Embryonic facial prominence (tissue), 1 donor: ENCODE measurements around the gene CLDN7.
"Not testable (repeated sequence)": the region's sequence is repeated elsewhere in the genome, so short reads cannot be mapped to it uniquely, and the experiment has no call there.

Experiments used
- DNase-seq: peaks from one replicate; pipeline ENCODE4 v3.0.0-alpha.2; 2016; ENCODE audit errors: extremely low spot score

Gene CLDN7

DNA sequence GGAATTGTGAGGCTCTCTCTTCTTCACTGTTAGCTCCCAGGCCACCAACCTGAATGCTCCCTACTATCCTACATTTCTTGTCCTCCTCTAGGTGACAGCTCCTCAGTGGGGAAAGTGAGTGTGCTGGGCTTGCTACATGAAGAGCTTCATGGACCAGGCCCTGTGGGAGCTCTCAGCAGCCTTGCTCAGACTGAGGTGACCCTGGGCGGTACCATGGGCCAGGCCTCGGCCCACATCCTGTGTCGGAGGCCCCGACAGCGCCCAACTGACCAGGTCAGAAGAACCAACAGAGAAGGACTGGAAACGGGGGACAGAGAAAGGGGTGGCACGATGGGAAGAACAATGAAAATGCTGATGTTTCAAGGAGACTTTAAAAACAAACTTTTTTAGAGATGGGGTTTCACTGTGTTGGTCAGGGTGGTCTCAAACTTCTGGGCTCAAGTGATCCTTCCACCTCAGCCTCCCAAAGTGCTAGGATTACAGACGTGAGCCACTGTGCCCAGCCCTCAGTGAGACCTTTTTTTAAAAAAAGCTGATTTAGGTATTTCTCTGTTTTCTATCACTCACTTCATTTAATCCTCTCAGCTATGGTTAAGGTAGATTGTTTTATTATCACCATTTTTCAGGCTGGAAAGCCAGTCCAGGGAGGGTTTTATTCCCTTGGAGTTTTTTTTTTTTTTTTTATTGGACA lies 5.4 kb downstream of the CLDN7 start:
- DNase-seq: no peak

- DNase-seq: no peak
Measured at GRCh38 chr17:7254511-7254910, 7.8 kb downstream of the CLDN7 start.

- no peak for DNase-seq
Measured at GRCh38 chr17:7253082-7253481, 9.2 kb downstream of the CLDN7 start.

GRCh38 chr17:7252176-7253043 lies 9.9 kb downstream of the CLDN7 start, which contains the start of gene ELP5:
Gene ELP5, plus strand, starts transcription at chr17:7252215. Its CDS starts 336 bp downstream, at chr17:7252551.
- peak; percentile 83 for DNase-seq

- peak; percentile 99 for DNase-seq
Measured at GRCh38 chr17:7251661-7252175, 10.6 kb downstream of the CLDN7 start, which contains the start of gene CTDNEP1. Gene CTDNEP1, minus strand, starts transcription at chr17:7251734. Its CDS starts 438 bp downstream, at chr17:7251296.

GRCh38 chr17:7250695-7251627 lies 11.3 kb downstream of the CLDN7 start:
- no peak for DNase-seq

GRCh38 chr17:7249830-7250229 lies 12.4 kb downstream of the CLDN7 start:
- DNase-seq: no peak

GRCh38 chr17:7249214-7249613 lies 13.1 kb downstream of the CLDN7 start:
- no peak for DNase-seq

DNA sequence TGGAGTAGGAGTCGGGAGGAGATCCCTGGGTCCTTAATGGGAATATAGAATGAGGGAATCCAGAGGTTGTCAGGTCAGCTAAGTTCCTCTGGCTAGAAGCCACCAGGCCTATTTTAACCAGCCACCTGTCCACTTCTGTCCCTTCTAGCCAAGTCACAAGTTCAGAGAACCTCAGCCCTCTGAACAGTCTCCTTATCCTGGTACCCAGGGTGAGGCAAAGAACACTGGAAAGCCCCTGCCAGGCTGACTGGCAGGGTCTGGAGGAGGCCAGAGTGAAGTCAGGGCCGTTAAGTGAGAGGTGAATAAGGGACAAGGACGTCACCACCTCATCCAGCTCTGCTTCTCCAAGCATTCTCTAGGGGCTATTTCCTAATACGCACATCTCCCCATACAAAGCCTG lies 13.5 kb downstream of the CLDN7 start:
- no peak for DNase-seq

DNA sequence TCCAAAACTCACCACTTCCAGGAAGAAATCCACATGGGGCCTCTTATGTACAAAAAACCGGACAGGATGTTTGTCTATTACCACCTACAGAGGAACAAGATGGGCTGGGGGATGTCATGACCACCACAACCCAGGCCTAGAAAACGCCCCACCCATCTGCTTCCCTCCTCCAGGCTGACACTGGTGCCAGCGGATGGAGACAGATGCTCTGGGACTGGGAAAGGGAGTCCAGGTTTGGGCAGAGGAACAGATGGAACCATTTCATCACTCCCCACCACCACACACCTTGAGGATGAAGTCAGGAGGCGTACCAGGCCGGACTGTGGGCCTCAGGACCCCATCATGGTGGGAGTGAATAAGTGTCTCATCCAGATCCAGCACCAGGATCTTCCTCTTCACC lies 15.5 kb downstream of the CLDN7 start:
- DNase-seq: no peak

DNA sequence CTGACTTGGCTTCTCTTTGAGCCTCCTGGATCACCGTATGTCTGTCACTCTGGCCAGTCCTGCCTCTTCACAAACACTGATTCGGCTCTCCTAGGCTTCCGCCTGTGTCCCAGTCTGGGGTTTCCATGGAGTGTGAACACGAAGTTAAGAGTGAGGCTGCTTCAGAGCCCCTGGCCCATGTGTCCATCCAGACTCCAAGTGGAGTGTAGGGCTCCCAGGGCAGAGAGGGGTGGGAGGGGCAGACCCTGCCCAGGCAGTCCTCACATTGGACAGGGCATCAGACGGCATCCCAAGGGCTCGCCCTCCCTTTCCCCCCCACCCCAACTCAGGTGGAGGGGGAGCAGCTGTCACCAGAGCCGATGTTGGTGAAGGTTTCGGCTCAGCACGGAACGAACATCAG lies 18.4 kb downstream of the CLDN7 start:
- DNase-seq: not testable (repeated sequence)

DNA sequence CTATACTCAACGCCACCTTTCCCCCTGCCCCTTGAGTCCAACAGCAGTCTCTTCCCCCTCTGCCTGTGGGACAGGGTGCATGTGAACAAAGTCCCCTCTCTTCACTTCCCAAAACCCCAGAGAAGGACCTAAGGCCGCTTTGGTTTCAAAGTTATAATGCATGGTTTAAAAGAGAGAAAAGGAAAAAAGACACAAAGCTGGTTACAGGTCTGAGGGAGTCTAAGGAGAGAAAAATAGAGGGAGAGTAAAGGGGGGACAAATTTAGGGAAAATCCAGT lies 18.9 kb downstream of the CLDN7 start:
- no peak for DNase-seq

- DNase-seq: peak; percentile 93
Measured at GRCh38 chr17:7242717-7243452, 19.4 kb downstream of the CLDN7 start.

- DNase-seq: peak; percentile 84
Measured at GRCh38 chr17:7241783-7242716, 20.2 kb downstream of the CLDN7 start, which contains the start of gene GABARAP. Gene GABARAP, minus strand, starts transcription at chr17:7242449. Its CDS starts 119 bp downstream, at chr17:7242330.

DNA sequence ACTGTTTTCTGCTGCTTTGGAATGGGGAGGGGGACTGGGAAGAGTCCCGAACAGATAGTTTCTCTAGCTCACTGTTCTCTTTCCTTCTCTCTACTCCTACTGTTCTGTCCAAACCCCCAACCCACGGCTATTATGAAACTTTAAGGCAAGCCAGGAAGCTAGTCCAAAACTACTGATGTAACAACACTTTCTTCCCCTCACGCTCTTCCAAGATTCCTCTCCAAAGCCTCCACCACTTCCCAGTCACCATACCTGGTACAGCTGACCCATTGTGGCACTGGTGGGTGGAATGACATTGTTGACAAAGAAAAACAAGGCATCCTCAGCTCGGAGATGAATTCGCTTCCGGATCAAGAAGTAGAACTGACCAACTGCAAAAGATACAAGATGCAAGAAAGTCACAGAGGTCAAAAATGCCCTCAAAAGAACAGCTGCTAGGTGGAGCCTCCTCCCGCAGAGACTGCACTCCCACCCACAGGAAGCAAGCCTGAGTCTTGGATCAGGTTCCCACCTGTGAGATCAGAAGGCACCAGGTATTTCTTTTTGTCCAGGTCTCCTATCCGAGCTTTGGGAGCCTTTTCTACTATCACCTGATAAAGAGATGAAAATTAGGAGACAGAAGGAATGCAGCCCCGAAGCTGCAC lies 21.1 kb downstream of the CLDN7 start:
- DNase-seq: no peak

- no peak for DNase-seq
Measured at GRCh38 chr17:7240375-7240774, 21.9 kb downstream of the CLDN7 start.

- DNase-seq: peak; percentile 99
Measured at GRCh38 chr17:7239091-7240027, 22.9 kb downstream of the CLDN7 start, which contains the start of gene PHF23. Gene PHF23, minus strand, starts transcription at chr17:7239457. Its CDS starts 178 bp downstream, at chr17:7239279.
